GM21576 (cell line): Measurements from ENCODE around the gene KIF21A.
"Not testable (repeated sequence)": the region's sequence is repeated elsewhere in the genome, so short reads cannot be mapped to it uniquely, and the experiment has no call there.

ENCODE experiments used
- ATAC-seq: cut with Tn5 transposase; IDR thresholded peaks from one replicate; pipeline ENCODE4 v1.9.1; 2021; ENCODE audit warnings: mild to moderate bottlenecking, moderate library complexity; ENCODE audit not compliant: unreplicated experiment

KIF21A gene

DNA sequence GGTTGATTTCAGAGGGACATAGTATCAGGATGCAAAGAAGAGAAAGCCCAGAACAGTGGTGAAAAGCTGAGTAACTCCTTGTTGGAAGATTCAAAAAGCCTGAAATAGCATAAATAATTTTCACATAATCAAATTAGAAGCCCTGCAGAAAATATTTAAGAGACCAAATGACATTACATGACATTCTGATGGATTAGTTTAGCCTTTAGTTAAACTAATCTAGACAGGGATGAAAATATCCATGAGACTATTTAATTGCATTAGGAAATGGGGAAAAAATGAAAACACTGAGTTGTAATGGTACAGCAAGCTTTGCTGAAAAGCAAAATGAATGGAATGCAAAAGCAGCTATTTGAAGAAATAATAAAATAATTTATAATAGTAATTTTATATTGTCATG is 91.8 kb downstream of the KIF21A start:
- ATAC-seq = no peak

DNA sequence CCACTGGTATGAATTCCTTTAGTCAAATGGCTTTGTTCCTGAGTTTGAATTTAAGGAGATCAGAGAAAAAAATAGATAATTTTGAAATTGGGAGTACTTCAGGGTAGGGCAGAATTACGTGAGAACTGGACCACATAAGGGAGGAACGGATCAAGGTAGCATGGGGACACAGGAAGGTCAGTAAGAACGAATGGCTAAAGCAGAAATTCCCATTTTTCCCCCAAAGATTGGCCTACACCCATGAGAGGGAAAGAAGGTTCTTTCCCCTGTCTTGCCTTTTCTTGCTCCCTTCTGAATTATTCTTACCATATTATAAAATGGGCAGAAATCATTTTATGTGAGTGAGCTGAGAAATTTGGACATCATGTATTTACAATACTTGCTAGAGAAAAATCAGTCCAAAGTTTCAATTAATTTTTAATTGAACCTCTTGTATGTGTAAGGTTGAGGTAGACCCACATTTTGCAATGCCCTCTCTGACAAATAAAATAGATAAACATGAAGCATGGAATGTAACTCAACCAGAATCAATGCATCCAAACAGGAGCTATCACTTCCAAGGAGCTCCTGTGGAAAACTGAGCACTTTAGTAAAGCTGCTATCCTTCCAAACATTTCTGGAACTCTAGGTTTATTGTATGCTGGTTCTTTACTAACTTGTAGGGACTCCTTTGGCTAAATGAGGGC is 93.8 kb downstream of the KIF21A start:
- ATAC-seq = no peak

DNA sequence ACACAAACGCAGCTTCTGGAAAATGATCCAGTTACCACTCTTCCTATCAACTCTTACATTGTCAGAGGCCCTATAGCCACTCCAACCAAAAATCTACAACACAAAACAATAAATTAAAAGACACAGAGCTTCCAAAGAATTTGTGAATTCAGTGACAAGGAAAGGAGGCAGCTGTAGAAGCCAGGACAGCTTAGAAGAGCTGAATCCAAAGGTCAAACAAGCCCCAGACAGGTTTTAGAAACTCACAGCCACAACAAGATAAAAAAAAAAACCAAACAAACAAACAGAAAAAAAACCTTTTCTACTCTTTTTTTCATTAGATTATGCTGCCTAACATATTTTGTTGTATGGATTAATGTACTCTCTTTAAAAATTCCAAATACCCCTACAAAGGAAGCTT is 94.4 kb downstream of the KIF21A start:
- ATAC-seq = no peak

DNA sequence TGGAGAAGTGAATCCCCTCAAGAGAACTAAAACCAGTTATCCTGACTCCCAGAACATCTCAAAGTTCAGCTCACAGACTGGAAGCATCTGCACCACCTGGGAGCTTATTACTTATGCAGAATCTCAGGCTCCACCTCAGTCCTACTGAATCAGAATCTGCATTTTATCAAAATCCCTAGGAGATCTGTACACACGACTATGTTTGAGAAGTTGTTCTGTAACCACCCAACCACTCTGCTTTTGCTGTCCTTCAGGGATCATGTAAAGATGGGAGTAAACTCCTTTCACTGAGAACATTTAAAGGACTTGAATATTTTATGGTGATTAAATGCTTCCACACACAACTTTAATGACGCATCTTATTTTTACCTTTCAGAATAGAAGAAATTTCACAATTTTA is 98.0 kb downstream of the KIF21A start:
- no peak for ATAC-seq

GRCh38 chr12:39343665-39344064 is 99.3 kb downstream of the KIF21A start:
- ATAC-seq = no peak

DNA sequence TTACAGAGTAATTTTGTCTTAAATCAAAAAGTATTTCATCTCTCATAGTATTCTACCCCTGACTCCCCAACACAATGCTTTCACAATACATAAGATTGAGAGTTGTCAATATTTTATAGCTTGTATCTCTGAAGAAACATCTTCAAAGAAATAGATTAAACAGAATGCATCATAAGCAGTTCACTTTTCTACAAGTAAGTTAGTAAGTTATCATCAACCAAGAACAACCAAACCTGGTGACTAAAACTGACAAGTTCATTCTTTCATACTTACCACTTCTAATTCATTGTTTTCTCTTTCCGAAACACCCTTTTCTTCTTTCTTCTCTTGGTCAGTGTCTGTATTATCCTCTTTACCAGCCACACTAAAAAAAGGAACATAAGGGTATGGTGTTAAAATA is 101.2 kb downstream of the KIF21A start:
- ATAC-seq = no peak

DNA sequence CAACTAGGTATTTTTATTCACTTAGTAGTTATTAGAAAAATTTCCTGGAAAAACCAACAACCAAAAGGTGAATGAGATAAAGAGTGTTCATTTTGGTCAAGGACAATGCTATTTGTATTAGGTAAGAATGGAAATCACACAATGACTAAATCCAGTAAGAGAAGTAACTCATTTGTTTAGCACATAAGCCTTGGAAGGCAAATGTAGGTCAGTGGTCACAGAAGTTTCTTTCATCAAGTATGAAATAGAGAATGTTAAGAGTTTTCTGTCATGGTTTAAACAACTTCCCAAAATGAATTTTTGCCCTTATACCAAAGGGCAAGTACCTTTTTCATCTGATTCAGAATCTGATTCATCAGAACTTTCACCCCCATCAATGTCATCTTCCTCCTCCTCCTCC is 101.7 kb downstream of the KIF21A start:
- ATAC-seq = peak; percentile 53

GRCh38 chr12:39332661-39333175 is 110.2 kb downstream of the KIF21A start:
- ATAC-seq = no peak

GRCh38 chr12:39331539-39332261 is 111.2 kb downstream of the KIF21A start:
- no peak for ATAC-seq

DNA sequence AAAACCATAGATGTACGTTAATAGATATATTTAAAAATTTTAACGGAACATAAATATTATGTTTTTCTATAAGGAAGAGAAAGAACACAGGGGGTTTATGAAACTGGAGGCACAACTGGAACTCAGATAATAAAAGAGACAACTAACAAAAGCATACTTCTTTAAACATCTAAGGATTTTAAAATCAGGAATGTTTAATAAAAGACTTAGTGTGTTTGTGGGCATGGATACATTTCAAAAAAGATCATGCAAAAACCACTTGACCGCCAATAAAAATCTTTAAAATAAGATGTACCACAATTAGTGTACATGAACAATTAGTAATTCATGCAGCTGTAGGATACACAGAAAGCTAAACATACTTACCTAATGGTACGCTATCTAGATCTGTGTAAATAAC is 113.0 kb downstream of the KIF21A start:
- no peak for ATAC-seq

GRCh38 chr12:39329018-39329417 is 113.9 kb downstream of the KIF21A start:
- no peak for ATAC-seq

DNA sequence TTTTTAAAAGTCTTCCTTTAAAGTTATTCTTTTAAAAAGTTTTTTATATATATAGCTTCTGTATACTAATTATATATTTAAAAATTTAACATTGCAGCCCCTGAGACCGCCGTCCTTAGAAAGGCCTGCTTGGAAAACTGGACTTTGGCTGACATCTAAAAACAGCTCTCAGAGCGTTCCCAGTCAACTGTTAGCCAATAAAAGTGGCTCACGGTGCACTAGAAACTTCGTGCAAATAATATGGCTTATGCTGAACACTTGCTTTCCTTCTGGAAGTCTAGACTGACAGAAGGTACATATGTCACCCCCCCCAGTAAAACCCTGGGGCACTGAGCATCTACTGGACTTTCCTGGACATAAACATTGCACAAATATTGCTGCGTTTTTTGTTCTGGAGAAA is 115.0 kb downstream of the KIF21A start:
- no peak for ATAC-seq

DNA sequence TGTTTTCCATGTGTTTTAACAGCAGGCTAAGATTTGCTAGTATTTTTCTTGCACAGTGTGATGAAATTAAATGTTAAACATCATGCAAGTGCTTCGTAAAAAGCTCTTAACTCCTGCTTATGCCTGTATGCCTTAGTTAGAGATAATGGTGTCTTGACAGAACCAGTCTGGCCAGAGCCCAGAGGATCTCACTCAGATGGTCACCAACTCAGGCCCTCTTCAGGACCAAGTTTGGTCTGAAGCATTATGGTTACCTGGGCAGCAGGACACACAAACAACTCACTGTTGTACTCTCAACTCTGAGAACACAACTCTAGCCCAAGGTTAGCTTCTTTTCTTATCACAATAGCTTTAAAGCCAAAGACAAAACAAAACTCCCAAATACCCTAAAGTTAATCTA is 115.4 kb downstream of the KIF21A start:
- no peak for ATAC-seq

GRCh38 chr12:39319180-39319579 is 123.7 kb downstream of the KIF21A start:
- ATAC-seq = no peak

DNA sequence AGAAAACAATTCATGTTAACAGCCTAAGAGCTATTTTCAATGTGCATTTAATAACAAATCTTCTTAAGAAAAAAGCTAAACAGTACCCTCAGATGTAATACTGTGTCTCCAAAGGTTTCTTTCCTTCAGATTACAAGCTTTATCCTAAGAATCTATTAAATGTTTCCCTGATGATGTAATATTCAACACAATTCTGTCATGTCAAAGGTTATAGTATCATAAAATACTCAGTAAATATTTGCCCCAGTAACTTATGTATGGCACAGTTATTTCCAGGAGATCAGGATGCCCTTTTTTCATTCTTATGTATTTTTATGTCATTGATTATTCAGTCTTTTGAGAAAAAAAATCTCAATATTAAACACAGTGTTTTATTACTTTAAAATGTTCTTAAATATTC is 128.4 kb downstream of the KIF21A start:
- ATAC-seq = no peak

- no peak for ATAC-seq
Measured at GRCh38 chr12:39309516-39309915, 133.4 kb downstream of the KIF21A start.

- no peak for ATAC-seq
Measured at GRCh38 chr12:39301422-39301821, 141.5 kb downstream of the KIF21A start.

DNA sequence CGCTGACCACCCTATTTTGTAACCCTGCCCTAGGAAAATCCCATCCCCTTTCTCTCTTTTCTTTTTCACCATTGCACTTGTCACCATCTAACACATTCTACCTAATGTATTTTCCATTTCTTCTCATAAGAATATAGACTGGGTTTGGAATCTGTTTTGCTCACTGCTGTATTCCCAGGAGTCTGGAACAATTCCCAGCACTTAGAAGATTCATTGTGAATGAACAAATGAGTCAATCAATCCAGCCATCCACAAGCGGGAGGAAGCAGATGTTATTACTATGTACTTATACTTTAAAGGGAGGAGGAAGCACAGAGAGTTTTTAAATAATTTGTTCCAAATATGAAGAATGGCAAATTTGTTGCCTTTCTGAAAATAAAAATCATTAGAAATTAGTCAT is 142.1 kb downstream of the KIF21A start:
- ATAC-seq = no peak

GRCh38 chr12:39297891-39298290 is 145.0 kb downstream of the KIF21A start:
- no peak for ATAC-seq

- ATAC-seq = no peak
Measured at GRCh38 chr12:39296496-39296895, 146.4 kb downstream of the KIF21A start.

- ATAC-seq = not testable (repeated sequence)
Measured at GRCh38 chr12:39295593-39295992, 147.3 kb downstream of the KIF21A start.

GRCh38 chr12:39294715-39295114 is 148.2 kb downstream of the KIF21A start:
- no peak for ATAC-seq
